ENCODE measurements around the gene TMEM200A.

DNA sequence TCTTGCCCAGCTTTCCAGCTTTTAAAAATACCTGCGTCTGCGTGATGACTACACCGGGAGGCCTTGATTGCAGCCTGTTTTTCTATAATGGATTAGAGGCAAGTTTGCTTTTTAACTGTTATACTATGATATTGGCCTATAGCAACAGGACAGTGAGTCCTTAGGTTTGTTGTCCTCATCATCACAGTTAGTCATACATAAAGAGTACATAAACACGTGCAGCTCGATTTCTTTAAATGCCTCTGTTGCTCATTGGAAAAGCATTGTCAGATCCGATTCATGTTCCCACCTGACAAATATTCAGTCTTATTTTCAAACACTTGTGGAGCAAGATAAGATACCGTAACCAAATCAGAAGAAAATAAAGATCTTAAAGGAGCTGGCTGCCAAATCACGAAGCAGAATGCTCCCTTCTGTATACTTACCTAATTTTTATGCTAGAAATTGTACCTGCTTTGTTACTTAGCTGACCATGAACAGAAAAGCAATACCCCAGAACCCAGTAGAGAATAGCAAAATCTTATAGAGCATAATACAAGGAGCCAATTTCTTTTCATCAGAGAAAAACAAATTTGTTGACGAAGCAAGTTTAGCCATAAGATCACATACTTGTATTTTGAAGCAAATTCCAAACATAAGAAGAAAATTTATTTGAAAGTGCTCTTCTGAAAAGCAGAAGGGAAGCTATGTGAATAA, 100.4 kb downstream of the TMEM200A start:
- TF ChIP-seq, protein P1, sequence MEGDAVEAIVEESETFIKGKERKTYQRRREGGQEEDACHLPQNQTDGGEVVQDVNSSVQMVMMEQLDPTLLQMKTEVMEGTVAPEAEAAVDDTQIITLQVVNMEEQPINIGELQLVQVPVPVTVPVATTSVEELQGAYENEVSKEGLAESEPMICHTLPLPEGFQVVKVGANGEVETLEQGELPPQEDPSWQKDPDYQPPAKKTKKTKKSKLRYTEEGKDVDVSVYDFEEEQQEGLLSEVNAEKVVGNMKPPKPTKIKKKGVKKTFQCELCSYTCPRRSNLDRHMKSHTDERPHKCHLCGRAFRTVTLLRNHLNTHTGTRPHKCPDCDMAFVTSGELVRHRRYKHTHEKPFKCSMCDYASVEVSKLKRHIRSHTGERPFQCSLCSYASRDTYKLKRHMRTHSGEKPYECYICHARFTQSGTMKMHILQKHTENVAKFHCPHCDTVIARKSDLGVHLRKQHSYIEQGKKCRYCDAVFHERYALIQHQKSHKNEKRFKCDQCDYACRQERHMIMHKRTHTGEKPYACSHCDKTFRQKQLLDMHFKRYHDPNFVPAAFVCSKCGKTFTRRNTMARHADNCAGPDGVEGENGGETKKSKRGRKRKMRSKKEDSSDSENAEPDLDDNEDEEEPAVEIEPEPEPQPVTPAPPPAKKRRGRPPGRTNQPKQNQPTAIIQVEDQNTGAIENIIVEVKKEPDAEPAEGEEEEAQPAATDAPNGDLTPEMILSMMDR (IDR thresholded peaks at IDR 0.05), result no peak
- TF ChIP-seq EP300 (IDR thresholded peaks at IDR 0.05), result no peak
